ENCODE measurements around the gene ZNF74.

The ZNF74 gene

DNA sequence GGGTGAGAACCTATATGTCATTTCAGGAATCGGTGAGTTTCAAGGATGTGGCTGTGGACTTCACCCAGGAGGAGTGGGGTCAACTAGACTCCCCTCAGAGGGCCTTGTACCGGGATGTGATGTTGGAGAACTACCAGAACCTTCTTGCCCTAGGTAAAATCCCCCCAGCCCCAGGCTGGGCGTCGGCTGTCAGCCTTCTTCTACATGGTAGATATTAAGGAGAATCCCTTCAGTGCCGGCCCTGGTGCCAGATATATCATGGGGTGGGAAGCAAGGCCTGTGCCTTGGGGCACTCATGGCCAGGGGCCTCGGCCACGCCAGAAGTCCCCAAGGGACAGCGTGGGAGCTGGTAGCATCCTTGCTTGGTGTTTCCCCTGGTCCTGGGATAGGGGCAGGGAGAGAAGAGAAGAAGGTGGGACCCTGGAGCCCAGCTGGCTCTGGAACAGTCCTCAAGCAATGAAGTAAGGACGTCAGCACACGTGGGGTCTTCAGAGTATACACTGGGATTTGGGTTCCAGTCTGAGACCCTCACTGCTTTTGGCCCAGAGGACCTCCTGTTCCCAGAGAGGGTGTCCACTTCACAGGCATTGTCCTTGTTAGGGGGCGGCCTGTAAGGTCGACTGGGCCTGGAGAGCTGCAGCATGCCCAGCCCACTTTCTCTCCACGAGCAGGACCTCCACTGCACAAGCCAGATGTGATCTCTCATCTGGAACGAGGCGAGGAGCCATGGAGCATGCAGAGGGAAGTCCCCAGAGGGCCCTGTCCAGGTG, 6.8 kb downstream of the ZNF74 start:
- Histone ChIP-seq H3K9me3 (ENCODE audit: severe bottlenecking) (peaks cover 3% of the 10 kb centered on the region), H3K27me3 (ENCODE audit: insufficient read depth, poor library complexity, severe bottlenecking) (no peaks in the 10 kb centered on the region), H3K4me3 (ENCODE audit: severe bottlenecking) (no peak overlapping the region), H3K4me1 (ENCODE audit: insufficient read depth, poor library complexity, severe bottlenecking) (no peaks in the 10 kb centered on the region), H3K36me3 (ENCODE audit: low read depth) (no peaks in the 10 kb centered on the region), H3K27ac (ENCODE audit: poor library complexity, severe bottlenecking) (no peak overlapping the region)
- TF ChIP-seq, protein P1, sequence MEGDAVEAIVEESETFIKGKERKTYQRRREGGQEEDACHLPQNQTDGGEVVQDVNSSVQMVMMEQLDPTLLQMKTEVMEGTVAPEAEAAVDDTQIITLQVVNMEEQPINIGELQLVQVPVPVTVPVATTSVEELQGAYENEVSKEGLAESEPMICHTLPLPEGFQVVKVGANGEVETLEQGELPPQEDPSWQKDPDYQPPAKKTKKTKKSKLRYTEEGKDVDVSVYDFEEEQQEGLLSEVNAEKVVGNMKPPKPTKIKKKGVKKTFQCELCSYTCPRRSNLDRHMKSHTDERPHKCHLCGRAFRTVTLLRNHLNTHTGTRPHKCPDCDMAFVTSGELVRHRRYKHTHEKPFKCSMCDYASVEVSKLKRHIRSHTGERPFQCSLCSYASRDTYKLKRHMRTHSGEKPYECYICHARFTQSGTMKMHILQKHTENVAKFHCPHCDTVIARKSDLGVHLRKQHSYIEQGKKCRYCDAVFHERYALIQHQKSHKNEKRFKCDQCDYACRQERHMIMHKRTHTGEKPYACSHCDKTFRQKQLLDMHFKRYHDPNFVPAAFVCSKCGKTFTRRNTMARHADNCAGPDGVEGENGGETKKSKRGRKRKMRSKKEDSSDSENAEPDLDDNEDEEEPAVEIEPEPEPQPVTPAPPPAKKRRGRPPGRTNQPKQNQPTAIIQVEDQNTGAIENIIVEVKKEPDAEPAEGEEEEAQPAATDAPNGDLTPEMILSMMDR (IDR thresholded peaks at IDR 0.05; ENCODE audit: poor library complexity, severe bottlenecking), result no peak
- ATAC-seq (ENCODE audit: low read depth) (no peak), DNase-seq (ENCODE audit: low spot score) (no peak)

DNA sequence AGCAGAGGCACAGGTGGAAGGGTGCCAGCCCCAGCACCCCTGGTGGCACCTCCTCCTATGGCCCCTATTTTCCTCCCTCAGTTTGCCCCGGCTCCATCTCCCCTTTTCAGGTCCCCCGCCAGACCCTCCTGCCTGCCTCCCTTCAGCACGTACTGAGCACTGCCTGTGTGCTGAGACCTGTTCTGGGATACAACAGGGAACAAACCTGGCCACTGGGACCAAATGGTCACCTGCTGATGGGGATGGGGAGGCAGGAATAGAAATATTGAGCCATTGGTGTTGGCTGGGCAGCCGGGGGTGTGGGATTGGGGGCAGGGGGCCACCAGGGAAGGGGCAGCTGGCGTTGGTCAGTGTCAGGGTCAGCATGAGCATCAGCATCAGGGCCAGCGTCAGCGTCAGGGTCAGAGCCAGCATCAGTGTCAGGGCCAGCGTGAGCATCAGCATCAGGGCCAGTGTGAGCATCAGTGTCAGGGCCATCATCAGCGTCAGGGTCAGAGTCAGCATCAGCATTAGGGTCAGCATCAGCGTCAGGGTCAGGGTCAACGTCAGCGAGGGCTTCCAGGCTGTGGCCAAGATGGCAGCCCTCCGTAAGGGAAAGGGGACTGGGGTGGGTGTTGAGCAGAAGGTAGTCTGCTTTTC, 7.5 kb downstream of the ZNF74 start:
- H3K9me3 ChIP-seq (ENCODE audit: severe bottlenecking), result peaks cover 3% of the 10 kb centered on the region
- H3K36me3 ChIP-seq (ENCODE audit: low read depth), result no peaks in the 10 kb centered on the region
- TF ChIP-seq, protein P1 (IDR thresholded peaks at IDR 0.05; ENCODE audit: poor library complexity, severe bottlenecking), result no peak
- H3K4me3 ChIP-seq (ENCODE audit: severe bottlenecking), result no peak overlapping the region
- H3K27me3 ChIP-seq (ENCODE audit: insufficient read depth, poor library complexity, severe bottlenecking), result no peaks in the 10 kb centered on the region
- H3K27ac ChIP-seq (ENCODE audit: poor library complexity, severe bottlenecking), result no peak overlapping the region
- DNase-seq (ENCODE audit: low spot score), result no peak
- no peak for ATAC-seq (ENCODE audit: low read depth)
- no peaks in the 10 kb centered on the region for H3K4me1 ChIP-seq (ENCODE audit: insufficient read depth, poor library complexity, severe bottlenecking)

DNA sequence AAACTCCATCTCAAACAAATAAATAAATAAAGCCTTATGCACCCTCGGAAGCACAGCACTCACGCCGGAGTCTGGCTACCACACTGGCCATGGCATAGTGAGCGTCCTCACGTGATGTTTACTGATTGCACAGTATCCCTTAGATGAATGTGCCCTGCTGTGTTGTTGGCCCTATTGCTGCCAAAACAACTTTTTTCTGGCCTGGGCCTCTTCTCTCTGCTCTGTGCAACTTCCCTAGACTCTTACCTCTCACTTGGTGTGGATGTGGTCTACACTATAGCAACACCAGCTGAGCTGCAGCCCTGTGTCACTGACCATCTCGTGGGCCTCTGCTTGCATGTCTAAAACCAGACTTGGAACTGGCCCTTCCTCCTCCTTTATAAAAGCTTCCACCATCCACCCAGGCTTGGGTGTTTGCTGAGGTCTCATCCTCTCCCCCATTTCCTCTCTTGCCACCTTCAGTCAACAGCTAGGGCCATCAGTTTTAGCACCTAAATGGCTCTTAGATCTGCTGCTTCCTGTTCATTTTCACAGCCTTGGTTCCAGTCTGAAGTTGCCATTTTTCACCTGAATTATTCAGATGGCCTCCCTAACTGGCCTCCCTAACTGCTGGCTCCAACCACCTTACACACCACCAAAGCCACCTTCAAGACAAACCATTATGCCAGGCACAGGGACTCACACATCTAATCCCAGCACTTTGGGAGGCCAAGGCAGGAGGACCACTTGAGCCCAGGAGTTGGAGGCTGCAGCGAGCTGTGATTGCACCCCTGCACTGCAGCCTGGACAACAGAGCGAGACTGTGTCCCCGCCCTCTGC, 9.2 kb downstream of the ZNF74 start:
- Histone ChIP-seq H3K4me3 (ENCODE audit: severe bottlenecking) (no peak overlapping the region), H3K9me3 (ENCODE audit: severe bottlenecking) (peaks cover 3% of the 10 kb centered on the region), H3K27me3 (ENCODE audit: insufficient read depth, poor library complexity, severe bottlenecking) (no peaks in the 10 kb centered on the region), H3K27ac (ENCODE audit: poor library complexity, severe bottlenecking) (no peak overlapping the region), H3K4me1 (ENCODE audit: insufficient read depth, poor library complexity, severe bottlenecking) (no peaks in the 10 kb centered on the region), H3K36me3 (ENCODE audit: low read depth) (no peaks in the 10 kb centered on the region)
- TF ChIP-seq, protein P1 (IDR thresholded peaks at IDR 0.05; ENCODE audit: poor library complexity, severe bottlenecking), result no peak
- ATAC-seq (ENCODE audit: low read depth) (no peak), DNase-seq (ENCODE audit: low spot score) (no peak)

DNA sequence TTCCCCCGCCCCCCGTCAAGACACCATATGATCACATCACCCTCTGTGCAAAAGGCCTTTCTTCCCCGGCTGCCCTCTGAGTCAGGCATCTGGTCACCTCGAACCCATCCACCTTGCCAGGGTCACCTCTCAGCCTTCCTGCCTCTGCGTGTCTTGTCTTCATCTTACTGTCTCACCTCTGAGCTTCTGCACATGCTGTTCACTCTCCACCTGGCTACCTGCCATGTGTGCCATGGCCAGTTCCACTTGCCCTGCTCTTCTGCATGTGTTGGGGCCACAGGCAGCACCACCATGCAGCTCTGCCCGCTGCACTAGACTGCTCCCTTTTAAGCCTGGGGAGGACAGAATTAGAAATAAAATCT, 9.8 kb downstream of the ZNF74 start:
- Histone ChIP-seq H3K4me3 (ENCODE audit: severe bottlenecking) (no peak overlapping the region), H3K27me3 (ENCODE audit: insufficient read depth, poor library complexity, severe bottlenecking) (no peaks in the 10 kb centered on the region), H3K36me3 (ENCODE audit: low read depth) (no peaks in the 10 kb centered on the region), H3K4me1 (ENCODE audit: insufficient read depth, poor library complexity, severe bottlenecking) (no peaks in the 10 kb centered on the region), H3K9me3 (ENCODE audit: severe bottlenecking) (peaks cover 5% of the 10 kb centered on the region), H3K27ac (ENCODE audit: poor library complexity, severe bottlenecking) (no peak overlapping the region)
- ATAC-seq (ENCODE audit: low read depth) (no peak), DNase-seq (ENCODE audit: low spot score) (no peak)
- TF ChIP-seq, protein P1 (IDR thresholded peaks at IDR 0.05; ENCODE audit: poor library complexity, severe bottlenecking), result no peak

All from RWPE2 (cell line).